Erythroblast (primary cell): ENCODE data around the gene TENT5C.

ENCODE experiments used
- GATA1 ChIP-seq: IDR thresholded peaks from 2 replicates; pipeline ENCODE4 v1.6.1; 2011; ENCODE audit warnings: low read depth, mild to moderate bottlenecking, control low read depth, low read length, moderate library complexity
- POLR2A ChIP-seq: IDR thresholded peaks from 2 replicates; pipeline ENCODE4 v1.6.1; 2011; ENCODE audit warnings: mild to moderate bottlenecking, low read length

DNA sequence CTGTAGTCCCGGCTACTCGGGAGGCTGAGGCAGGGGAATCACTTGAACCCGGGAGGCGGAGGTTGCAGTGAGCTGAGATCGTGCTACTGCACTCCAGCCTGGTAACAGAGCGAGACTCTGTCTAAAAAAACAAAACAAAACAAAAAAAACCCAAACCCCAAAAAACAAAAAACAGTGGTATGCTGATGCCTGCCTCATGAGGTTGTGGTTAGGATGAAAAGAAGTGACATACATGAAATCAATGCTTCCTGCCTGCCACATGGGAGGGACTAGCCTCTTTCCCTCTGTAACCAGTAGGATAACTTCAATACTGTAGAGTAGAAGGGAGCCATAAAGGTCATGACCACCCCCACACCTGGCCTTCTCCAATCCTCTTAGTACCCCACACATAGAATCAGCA lies 55.2 kb downstream of the TENT5C start:
- TF ChIP-seq POLR2A (no peak), GATA1 (no peak)
